Liver (tissue), 3 donors: Measurements from ENCODE around the gene BDKRB2.

Experiments used
- CTCF ChIP-seq: fragments of 150-350 bp; IDR thresholded peaks from 2 replicates; pipeline ENCODE4 v1.5.1; 2017; ENCODE audit warnings: improper control_type of control experiment, low read depth, low read length; ENCODE audit not compliant: missing input control
- RAD21 ChIP-seq, 2 donors: IDR thresholded peaks; 2 replicates each; pipeline ENCODE4 v1.6.1; 2016; ENCODE audit warnings: antibody characterized with exemption in 2 of 2, mild to moderate bottlenecking in 2 of 2
- YY1 ChIP-seq: IDR thresholded peaks from 2 replicates; pipeline ENCODE4 v1.6.1; 2016; ENCODE audit warnings: antibody characterized with exemption, mild to moderate bottlenecking
- donor health status: healthy.
- donor health status: healthy.

GRCh38 chr14:96154900-96155299, 49.7 kb upstream of the BDKRB2 start:
- TF ChIP-seq CTCF (no peak), RAD21 (IDR thresholded peaks at IDR 0.05) (no peak), YY1 (no peak)
